Stimulated activated naive CD8-positive, alpha-beta T cell treated with anti-CD3 and anti-CD28 coated beads, Interleukin-15, Interleukin-2, amounts not matched to agents 100 ng/mL and 50 ng/mL, for 24 hours (primary cell): ENCODE measurements around the gene SHISA3.

Experiments used
- H3K27ac Mint-ChIP-seq: one replicate; pipeline ENCODE4 v1.8.0; 2021; ENCODE audit warnings: mild to moderate bottlenecking, mixed read lengths
- H3K27me3 Mint-ChIP-seq: one replicate; pipeline ENCODE4 v1.8.0; 2021; ENCODE audit warnings: mixed read lengths
- H3K36me3 Mint-ChIP-seq: one replicate; pipeline ENCODE4 v1.8.0; 2021; ENCODE audit warnings: low read depth, mixed read lengths
- H3K4me1 Mint-ChIP-seq: one replicate; pipeline ENCODE4 v1.8.0; 2021; ENCODE audit warnings: low read depth, mixed read lengths
- H3K4me3 Mint-ChIP-seq: one replicate; pipeline ENCODE4 v1.8.0; 2021; ENCODE audit warnings: mild to moderate bottlenecking, mixed read lengths
- H3K9me3 Mint-ChIP-seq: one replicate; pipeline ENCODE4 v1.8.0; 2021; ENCODE audit warnings: mixed read lengths

Gene SHISA3

DNA sequence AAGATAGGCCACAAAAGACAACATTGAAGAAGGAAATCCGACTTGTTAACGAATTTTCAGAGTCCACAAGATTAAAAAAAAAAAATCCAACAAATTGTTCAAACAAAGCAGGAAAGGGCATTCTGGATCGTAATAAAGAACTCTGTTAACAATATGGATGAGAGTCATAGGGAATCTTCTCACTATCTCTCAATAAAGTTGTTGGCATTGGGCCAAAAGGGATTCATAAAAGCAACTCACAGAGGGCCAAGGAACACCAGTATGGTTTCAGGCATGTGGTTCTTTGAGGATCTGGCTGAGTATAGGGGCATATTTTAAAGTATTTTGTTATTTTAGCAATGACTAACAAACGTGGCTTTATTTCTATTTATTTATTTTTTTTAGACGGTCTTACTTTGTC lies 49.5 kb downstream of the SHISA3 start:
- Mint-ChIP-seq H3K27ac (no peak overlapping the region), H3K9me3 (no peaks in the 10 kb centered on the region), H3K27me3 (no peaks in the 10 kb centered on the region), H3K4me1 (no peaks in the 10 kb centered on the region), H3K36me3 (peaks cover 45% of the 10 kb centered on the region), H3K4me3 (no peak overlapping the region)
